Measurements from ENCODE around the gene COL5A2.

Gene COL5A2

DNA sequence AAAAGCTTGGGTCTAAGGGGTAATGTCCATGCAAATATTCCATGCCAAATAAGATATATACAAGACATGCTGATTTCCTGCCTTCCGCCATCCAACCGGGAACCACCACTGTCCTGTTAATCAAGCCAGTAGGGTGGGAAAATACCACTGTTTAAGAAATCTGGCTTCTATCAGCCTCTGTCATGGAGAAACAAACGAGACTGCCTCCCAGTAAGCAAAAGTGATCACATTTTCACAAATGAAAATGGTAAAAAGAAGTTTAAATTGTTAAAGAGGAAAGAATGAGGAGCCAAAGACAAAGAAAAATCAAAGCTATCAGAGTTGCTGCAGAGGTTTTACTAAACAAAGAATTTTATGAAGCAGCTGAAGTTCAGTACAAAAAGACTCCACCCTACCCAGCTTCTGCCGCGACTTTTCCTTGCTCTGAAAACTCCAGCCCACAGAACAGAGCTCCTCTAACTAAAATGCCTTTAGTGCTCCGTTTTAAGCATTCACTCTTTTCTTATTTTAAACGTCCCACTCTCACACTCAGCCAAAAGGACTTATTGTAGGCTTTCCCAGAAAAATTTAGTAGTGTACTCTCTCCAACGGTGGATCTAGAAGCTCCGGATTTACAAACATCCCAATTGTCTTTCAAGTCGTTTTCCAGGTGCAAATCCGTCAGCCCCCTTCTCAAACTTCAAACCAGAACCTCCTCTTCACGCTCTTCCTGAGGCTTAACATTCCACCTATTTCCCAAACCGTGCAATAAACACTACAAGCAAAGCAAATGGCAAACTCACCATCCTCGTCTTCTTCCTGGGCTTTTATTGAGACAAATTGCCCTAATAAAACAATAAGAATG lies 613 bp downstream of the COL5A2 start:
- no peak for DNase-seq

DNA sequence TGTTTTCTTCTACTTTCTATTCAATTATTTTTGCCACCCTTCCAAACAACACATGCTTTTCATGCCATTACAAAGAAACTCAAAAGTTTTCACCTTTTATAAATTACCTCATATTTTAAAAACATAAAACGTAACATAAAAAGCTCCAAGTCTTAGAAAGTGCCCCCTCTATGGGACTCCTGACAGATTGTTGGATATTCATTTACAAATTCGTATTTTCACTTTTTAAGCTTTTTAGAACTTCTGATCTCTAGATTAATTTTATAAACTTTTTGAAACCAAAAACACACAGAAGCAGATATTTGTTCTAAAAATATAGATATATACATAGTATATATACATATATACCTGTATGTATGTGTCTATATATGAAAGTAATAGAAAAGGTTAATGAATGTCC lies 1.5 kb downstream of the COL5A2 start:
- DNase-seq, result no peak

DNA sequence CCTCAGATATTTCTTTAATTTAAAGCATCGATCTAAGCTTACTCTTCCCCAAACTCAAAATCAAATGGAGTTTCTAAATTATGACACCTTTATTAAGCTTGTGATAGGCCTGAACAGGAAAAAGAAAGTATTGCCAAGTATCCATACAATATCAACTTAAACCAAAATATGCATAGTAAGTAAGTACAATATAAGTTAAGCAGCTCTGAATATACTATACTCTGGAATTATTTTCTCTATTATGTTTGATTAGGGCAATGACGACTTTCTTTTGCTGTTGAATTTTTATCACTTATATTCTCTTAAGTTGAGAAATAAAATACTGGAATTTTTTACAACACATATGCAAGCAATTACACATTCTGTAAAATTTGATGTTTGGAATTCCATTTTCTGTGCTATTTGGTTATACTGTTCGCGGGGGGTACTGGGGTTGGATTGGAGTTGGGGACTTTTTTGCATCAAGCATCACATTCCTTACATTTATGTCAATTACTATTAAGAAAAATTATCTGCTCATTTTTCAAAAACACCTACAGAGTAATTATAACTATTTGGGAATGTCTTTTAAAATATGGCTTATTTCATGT lies 2.2 kb downstream of the COL5A2 start:
- DNase-seq, result no peak

DNA sequence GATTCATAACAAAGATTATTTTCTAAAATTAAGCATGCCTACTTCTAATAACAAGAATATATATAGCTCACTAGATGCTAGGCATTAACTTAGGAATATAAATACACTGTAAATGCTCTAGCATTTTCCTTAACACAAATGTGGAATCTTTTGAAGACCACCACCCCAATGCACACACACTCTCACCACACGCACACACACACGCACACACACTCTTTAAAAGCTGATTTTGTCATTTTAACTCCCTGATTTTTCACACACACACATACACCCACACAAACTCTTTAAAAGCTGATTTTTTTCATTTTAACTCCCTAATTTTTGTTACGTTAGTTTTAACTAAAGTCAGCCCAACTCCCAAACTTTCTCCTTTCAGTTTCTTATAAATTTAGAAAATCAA lies 3.0 kb downstream of the COL5A2 start:
- no peak for DNase-seq

DNA sequence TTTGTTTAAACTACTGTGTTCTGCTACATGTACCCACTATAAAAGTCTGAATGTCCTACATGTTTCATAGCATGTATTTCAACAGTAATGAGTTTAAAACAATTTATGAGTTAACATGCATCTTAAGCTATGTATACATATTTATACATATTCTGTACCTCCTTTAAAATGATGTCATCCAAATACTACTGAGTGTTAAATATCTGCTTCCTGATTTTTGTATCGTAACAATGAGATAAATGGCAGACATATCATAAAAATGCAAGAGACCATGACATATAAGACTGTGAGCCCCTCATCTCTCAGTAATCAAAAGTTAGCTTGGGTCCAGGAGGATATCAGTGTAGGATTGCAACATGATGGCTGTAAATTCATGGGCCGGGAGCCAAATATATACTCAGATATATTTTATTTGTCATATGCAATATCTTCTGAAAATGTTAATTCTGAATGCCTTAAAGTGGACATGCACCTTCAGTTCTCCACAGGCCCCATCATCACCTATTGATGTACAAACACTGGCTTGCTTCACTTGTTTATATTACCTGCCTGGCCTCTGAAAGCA lies 3.6 kb downstream of the COL5A2 start:
- DNase-seq, result no peak

DNA sequence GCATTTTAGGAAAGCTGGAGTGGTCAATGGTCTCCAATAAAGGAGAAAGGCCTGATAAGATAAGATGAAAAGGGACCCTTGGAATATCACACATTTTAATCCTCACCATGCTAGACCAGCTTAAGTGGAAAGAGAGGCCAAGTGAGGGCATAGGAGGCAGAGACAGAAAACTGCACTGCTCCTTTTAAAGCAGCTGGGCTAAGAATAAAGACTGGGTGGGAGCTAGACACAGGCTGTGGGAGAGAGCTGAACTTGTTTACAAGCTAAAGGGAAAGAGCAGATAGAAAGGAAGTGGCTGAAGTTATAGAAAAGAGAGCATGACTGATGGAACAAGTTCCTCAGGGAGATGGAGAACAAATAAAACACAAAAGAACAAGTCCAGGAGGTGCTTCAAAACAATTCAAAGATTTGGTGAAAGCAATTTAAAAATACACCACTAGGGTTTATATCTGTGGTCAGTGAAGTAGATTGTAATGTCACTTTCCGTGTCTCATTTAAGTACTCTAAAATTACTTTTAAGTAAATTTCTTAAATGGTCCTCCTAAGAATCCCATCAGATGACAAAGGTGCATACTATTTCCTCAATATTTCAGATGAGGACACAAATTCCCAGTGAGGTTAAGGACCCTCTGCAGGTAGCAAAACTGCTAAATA lies 7.5 kb downstream of the COL5A2 start:
- no peak for DNase-seq

DNA sequence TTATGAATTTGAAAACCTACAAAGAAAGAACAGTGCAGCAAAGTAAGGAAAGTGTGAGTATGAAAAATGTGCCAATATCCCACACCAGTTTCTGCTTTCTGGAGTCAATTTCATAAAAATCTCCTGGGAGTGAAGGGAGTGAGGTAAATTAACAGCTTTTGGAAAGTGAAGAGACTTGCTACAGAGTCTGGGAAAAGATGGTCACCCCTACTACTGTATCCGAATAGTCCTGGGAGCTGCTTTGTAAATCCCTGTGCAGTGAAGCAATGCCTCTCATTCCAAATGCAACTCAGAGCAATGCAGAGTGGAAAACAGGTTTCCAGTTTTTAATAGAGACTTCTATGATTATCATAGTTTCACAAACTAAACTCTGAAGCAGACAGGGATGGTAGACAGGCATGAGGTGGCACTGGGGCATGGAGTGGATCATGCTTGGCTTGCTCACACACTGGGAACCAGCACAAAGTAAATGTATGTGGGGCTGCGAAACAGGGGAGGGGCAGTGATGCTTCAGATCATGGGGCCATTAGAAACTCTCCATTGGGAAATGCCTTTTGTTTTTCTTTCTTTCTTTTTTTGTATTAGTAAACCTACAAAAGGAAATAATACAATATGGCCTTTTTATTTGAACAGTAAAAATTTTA lies 10.6 kb downstream of the COL5A2 start:
- DNase-seq, result no peak

DNA sequence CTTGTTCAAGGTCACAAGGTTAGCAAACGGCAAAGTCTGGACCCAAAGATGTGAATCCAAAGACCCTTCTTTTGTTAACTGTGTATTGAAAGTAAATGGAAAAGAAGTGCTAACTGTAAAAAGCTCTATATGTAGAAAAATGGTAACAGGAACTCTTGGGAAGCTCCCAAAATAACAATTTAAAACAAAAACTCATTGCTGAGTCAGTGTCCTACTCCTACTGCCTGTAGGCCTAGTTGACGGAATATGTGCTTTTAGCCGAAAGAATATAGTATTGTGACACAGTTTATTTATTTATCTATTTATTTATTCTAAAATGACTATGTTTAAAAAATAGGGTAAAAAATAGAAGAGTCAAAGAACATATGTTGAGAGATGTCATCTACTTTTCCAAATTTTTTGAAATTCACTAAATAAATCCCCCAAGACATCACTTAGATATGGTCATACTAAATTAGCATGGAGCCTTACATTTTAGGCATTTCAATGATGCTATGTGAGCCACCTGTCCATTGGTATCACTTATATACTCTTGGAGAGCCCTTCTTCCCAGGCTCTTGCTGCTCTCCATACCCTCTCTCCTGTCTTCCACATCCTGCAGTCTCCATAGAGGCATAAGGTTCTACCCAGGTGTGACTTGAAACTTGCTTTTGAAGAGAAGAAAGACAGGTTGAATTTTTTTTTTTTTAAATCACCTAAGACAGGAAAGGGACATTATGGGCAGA lies 13.7 kb downstream of the COL5A2 start:
- DNase-seq, result no peak

DNA sequence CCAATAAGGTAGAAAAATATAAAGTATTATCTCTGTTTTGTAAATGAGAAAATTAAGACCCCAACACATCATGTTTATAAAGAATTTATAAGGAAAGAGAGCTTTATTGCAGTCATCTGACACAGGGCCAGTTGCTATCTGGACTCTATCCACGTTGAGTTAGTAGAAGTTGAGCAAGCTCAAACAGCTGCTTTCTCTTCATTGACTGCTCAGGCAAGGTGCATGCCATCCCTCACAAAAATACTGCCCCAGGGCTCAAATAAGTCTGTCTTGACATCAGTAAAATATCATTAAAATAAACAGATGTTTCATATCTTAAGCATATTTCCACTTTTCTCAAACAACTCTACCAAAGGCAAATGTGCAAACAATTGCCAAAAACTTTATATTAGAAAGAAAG lies 14.8 kb downstream of the COL5A2 start:
- DNase-seq, result no peak

DNA sequence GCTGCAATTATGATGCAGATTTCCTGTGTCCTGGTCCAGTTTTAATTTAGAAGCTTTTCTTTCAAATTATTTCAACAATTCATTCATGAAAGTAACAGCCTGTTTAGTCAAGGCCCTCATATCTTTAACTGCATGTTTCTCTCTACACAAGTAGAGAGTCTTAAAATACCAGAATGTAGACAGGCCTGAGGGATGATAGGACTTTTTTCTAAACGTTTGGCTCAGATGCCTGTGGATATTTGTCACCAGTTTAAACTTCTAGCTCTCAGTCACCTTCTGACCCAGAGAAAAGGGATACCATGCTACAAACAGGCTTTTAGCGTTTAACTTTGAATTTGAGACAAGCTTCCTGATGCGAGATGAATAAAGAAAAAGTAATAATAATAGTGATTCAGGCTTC lies 15.7 kb downstream of the COL5A2 start:
- no peak for DNase-seq

DNA sequence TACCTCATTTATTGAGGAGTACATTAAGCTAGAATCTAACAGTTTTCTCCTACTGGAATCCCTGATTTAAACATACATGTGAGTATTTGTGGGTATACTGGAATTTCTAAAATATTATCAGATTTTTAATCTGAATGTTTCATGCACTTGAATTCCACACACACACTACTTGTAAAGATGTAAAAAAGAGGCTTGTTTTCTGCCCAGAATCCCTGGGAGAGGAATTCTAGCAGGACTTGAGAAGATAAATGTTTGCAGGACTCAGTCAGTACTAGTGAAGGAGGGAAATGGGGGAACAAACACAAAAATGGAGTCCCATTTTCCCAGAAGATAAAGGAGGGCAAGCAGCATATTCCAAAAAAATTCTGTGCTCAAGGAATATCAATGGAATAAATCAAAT lies 17.0 kb downstream of the COL5A2 start:
- DNase-seq, result no peak

DNA sequence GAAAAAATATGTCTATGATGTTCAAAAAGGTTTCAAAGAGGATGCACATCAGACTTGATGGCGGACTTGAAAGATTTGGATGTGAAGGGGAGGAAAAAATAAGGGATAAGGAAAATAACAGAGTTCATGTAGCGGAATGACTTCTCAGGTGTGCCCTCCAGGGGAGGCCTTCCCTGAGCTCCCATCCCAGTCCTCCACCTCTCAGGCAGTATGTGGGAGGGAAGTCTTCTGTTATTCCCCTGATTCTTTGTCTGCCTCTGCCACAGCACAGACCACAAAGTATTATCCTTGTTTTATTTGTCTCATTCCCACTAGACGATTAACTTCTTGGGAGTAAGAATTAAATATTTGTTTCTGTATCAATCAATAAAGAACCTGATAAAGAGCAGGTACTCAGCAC lies 17.7 kb downstream of the COL5A2 start:
- DNase-seq, result no peak

DNA sequence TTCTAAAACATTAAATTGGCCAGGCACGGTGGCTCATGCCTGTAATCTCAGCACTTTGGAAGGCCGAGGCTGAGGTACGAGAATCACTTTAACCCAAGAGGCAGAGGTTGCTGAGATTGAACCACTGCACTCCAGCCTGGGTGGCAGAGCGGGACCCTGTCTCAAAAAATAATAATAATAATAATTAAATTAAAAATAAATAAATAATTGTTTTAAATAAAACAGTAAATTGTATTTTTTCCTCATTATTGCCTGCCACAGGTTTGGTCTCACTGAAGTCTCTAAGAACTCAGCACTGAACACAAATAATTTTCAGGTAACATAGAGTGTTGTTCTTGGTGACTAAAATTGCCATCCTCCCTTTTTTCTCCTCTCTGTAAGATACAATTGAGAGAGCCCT lies 19.8 kb downstream of the COL5A2 start:
- no peak for DNase-seq

DNA sequence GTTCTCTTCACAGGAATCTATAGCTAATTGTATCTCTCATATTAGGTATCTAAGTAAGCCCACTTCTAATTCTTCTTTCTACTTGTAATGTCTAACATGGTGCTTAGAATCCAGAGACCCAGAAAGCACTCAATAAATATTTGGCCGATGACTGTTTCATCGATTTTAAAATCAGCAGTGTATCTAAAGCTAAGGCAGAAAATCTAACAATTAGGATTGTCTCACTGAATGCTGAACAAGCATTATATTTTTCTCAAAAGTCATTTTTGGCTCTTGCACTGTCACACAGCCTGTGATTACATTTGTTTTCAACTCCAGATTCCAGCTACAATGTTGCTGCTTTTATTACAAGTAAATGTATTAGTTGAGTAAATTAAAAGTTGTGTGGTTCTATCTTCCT lies 20.3 kb downstream of the COL5A2 start:
- DNase-seq, result no peak

DNA sequence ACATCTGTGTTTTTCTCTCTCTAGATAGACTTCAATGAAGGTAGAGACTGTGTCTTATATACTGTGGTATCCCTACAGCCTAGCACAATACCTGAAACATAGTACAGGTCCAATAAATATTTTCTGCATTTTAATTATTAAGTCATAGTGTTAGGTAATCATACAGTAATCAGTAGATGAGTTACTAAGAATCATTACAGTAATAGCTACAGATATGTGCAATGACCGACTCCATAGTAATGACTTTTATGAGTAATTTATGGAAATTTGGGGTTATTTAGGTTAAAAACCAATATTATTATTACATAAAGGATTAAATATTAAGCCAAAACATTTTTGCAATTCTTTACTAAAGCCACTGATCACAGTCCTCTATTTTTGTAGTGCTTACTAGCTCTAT lies 21.6 kb downstream of the COL5A2 start:
- no peak for DNase-seq

DNA sequence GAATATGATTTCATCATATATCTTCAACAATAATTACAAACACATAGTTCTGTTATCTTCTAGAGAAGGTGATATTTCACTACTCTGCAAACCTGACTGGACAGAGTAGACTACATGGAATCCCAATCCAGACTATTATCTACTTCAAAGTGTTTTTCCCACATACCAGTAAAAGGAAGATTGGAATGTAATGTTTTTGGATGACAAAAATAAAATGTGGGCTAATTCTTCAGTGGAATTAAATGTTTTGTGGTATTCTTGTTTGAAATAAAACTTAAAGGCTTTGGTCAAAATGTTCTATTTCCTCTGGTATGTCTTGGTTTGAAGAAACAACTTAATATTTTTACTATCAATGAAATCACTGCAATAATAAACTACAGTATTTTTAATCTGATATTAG lies 22.1 kb downstream of the COL5A2 start:
- no peak for DNase-seq

DNA sequence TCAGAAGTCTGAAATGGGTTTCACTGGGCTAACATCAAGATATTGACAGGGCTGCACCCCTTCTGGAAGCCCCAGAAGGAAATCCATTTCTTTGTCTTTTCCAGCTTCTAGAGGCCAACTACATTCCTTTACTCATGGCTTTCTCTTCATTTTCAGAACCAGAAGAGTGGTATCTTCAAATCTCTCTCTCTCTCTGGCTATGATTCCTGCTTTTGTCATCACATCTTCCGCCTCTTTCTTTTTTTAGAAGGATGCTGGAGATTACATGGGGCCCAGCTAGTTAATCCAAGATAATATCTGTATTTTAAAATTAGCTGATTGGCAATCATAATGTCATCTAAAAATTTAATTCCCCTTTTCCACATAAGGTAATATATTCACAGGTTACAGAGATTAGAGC lies 23.8 kb downstream of the COL5A2 start:
- DNase-seq, result no peak

DNA sequence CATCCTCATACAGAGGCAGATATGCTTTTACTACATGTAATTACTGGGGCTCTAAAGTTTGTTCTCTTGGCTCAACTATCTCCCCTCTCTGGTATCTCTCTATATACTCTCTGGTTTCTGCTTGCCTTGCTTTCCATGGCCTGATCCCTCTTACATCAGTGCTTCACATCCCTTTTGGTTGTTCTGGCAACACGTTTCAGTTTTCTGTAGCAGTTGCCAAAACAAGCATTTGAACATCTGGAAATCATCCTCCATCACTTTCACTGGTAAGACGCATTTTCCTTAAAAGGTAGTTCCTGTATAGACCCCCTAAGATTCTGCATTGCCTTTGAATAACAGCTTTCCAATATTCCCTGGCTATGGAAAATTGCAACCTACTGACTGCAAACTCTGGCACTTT lies 25.9 kb downstream of the COL5A2 start:
- DNase-seq, result no peak

DNA sequence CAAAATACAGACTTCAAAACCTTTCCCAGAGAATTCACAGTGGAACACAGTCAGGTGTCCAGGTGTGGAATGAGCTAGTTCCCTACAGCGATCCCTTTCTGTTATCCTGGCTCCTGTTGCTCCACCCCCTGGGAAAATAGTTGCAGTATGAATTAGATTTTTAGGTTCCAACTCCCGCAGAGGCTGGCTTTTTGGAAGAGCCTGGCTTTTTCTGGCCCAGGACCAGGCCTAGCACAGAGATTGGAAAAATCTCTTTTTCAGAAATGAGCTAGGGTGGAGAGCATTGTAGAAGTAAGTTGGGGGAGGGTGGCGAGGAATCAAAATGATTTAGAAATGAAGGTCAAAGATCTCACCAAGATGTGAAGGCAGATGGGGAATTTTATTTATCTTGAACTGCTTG lies 27.1 kb downstream of the COL5A2 start:
- DNase-seq, result no peak

DNA sequence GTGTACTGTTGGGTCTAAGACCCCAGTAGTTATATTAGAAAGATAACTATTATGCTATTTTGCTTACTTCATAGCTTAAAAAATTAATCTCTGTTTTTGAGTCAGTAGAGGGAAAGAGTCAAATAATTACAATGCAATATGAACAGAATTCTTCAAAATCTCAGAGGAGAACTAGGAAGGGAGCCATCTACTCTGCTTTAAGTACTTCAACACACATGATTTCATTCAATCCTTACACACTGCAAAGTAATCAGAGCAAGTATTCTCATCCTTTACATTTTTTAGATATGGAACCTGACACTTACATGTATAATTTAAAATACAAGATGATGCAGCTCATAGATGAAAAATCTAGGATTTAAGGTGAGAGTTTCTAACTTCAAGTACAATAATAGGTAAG lies 27.7 kb downstream of the COL5A2 start:
- no peak for DNase-seq

DNA sequence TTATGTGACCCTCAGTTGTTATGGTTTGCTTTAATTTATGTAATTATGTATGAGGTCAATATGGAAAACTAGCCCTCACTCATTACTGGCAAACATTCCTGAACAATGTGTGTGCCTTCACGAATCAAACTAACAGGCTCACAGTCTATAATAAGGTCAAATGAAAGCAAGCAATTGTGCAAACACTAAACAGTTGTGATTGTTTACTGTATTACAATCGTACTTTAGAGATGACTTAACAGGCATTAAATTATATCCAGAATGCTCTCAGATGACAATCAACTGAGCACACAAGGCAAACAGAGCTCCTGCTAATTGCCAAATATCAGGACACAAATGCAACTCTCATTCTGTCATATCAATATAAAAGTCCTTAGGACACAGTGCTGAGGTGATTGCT lies 29.5 kb downstream of the COL5A2 start:
- DNase-seq, result no peak

DNA sequence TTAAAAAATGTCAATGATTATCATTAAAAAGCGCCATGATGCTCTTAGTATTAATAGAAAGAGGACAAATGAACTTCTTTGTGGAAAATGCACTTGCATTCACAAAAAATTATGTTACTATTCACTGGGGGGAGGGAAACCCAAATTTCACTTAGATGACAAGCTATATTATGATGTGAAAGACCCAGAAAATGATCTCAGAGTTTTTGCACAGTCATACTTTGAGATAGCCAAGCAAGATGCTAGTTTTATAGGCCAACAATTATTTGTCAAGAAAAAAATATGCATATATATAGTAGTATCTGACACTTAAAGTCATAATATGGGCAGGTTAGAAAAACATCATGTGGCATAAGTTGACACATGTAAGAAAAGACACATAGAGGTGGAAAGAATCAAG lies 31.6 kb downstream of the COL5A2 start:
- DNase-seq, result no peak

DNA sequence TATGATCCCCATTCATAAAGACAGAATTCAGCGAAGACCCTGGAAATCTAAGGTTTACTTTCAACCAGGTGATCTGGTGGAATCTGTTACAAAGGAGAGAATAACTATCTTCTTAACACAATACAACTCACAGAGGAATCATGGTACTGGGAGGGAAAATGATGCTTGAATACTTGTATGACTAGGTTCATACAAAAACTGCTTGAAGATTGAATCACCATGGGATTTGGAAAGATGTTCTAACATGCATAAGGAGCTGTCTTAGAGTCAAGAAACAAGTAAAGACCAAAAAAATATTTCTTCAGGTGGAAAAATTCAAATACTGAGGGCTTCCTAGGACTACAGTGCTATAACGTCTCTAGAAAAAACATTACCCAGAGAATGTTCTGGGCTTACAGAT lies 32.2 kb downstream of the COL5A2 start:
- no peak for DNase-seq

Measured in activated T-cell treated with anti-CD3 and anti-CD28 coated beads, Interleukin-2, amount 50 U/mL, for 1 hour (primary cell).